ENCODE measurements around the gene LSP1. TPM values are rescaled to one million over a fixed set of nuclear protein-coding genes. Genes with fewer than 3 reads are reported as not detected.

LSP1 gene
- total and polyA plus RNA-seq, 10 donors, result 136 to 422 (median 335) TPM

GRCh38 chr11:1862588-1863351, 9.9 kb downstream of the LSP1 start:
- Histone ChIP-seq H3K27me3 (replicated peaks in 1 of 7) (no peaks in the 10 kb centered on the region), H3K9me3 (no peaks in the 10 kb centered on the region), H3K4me3 (peak overlapping the region in 1 of 8 donors; percentile 71), H3K36me3 (peaks cover 0 to 63% (median 5%) of the 10 kb centered on the region in 6 donors), H3K27ac (peak overlapping the region; percentile 35 to 86 (median 74)), H3K4me1 (peaks cover 12 to 84% (median 68%) of the 10 kb centered on the region in 6 donors)
- TF ChIP-seq POLR2A (IDR thresholded peaks at IDR 0.05) (no peak), POLR2AphosphoS5 (IDR thresholded peaks at IDR 0.05) (no peak)
- TF ChIP-seq, protein P1, sequence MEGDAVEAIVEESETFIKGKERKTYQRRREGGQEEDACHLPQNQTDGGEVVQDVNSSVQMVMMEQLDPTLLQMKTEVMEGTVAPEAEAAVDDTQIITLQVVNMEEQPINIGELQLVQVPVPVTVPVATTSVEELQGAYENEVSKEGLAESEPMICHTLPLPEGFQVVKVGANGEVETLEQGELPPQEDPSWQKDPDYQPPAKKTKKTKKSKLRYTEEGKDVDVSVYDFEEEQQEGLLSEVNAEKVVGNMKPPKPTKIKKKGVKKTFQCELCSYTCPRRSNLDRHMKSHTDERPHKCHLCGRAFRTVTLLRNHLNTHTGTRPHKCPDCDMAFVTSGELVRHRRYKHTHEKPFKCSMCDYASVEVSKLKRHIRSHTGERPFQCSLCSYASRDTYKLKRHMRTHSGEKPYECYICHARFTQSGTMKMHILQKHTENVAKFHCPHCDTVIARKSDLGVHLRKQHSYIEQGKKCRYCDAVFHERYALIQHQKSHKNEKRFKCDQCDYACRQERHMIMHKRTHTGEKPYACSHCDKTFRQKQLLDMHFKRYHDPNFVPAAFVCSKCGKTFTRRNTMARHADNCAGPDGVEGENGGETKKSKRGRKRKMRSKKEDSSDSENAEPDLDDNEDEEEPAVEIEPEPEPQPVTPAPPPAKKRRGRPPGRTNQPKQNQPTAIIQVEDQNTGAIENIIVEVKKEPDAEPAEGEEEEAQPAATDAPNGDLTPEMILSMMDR (IDR thresholded peaks at IDR 0.05 in 8 of 11, conservative IDR thresholded peaks at IDR 0.05 in 3 of 11), result no peak
- peak; percentile 73 for DNase-seq
- intact Hi-C loops (cut with DNase I; ENCODE audit: low total_unique reads), result no loop called here
- WGBS, 5 donors, result 75 to 95% (median 86%) methylated on average over 13 to 14 of the region's 14 CpGs

DNA sequence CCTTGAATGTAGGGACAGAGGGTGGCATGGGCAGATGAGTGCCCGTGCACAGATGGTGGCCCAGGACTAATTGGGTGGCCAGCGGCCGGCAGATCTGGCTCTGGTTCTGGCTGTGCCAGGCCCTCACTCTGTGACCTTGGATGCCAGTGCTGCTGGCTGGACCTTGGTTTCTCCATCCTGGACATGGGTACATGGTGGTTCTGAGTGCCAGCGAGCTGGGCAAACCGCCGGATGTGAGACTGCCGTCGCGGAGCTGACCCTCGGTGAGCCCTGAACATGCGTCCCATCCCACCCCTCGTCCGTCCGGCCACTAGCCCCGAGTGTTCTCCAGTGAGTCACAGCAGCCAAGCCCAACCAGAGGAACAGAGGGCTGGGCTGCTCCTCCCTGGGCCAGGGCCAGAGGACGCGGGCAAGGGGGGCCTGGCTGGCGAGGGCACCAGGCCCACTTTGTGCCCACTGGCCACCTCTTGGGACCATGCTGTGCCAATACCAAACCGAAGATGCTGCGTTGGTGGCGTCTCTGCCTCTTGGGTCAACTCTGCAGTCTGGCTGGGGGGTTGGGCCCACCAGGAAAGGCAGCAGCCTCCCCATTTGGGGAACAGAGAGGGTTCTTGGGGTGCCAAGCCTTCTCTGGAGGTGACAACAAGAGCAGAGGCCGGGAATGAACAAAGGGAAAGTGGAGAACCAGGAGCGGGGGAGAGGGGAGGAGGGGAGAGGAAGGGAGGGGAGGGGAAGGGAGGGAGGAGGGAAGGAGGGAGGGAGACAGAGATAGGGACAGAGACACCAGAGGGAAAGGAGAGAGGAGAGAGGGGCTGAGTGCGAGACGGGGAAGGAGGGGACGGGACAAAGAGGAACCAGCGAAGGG, 10.7 kb downstream of the LSP1 start:
- WGBS, 5 donors, result 41 to 57% (median 50%) methylated on average over 9 to 27 of the region's 27 CpGs
- Histone ChIP-seq H3K36me3 (peaks cover 0 to 62% (median 5%) of the 10 kb centered on the region in 6 donors), H3K4me3 (peak overlapping the region in 3 of 8 donors; percentile 12 to 71 (median 19)), H3K27me3 (replicated peaks in 1 of 7) (no peaks in the 10 kb centered on the region), H3K9me3 (no peaks in the 10 kb centered on the region), H3K27ac (peak overlapping the region; percentile 35 to 86 (median 74)), H3K4me1 (peaks cover 20 to 84% (median 68%) of the 10 kb centered on the region in 6 donors)
- TF ChIP-seq POLR2AphosphoS5 (IDR thresholded peaks at IDR 0.05), result peak; percentile 85 to 89 (median 86)
- no peak for TF ChIP-seq POLR2A (IDR thresholded peaks at IDR 0.05)
- TF ChIP-seq, protein P1 (IDR thresholded peaks at IDR 0.05 in 8 of 11, conservative IDR thresholded peaks at IDR 0.05 in 3 of 11), result no peak
- peak; percentile 90 for DNase-seq
- intact Hi-C loops (cut with DNase I; ENCODE audit: low total_unique reads), result no loop called here

GRCh38 chr11:1864231-1864630, 11.3 kb downstream of the LSP1 start:
- Histone ChIP-seq H3K27ac (peak overlapping the region; percentile 13 to 86 (median 74)), H3K4me3 (peak overlapping the region in 4 of 8 donors; percentile 12 to 71 (median 18)), H3K36me3 (peaks cover 0 to 61% (median 5%) of the 10 kb centered on the region in 6 donors), H3K27me3 (replicated peaks in 1 of 7) (no peaks in the 10 kb centered on the region), H3K4me1 (peaks cover 20 to 84% (median 69%) of the 10 kb centered on the region in 6 donors), H3K9me3 (no peaks in the 10 kb centered on the region)
- 51 to 66% (median 59%) methylated on average over 16 to 18 of the region's 18 CpGs for WGBS, 5 donors
- intact Hi-C loops (cut with DNase I; ENCODE audit: low total_unique reads), result no loop called here
- DNase-seq, result peak; percentile 80
- TF ChIP-seq POLR2AphosphoS5 (IDR thresholded peaks at IDR 0.05), result peak in 2 of 3 donors; percentile 17 to 19
- TF ChIP-seq POLR2A (IDR thresholded peaks at IDR 0.05), result no peak
- TF ChIP-seq, protein P1 (IDR thresholded peaks at IDR 0.05 in 8 of 11, conservative IDR thresholded peaks at IDR 0.05 in 3 of 11), result no peak
